HEK293 (cell line): ENCODE measurements around the gene C19orf38.

Experiments used
- ELK4 ChIP-seq: IDR thresholded peaks from 2 replicates; pipeline ENCODE4 v1.6.1; 2011; ENCODE audit warnings: mild to moderate bottlenecking, low read depth, low read length, borderline replicate concordance
- GLIS2 ChIP-seq: fragments of 450-650 bp; formaldehyde crosslinking; IDR thresholded peaks from 2 replicates; pipeline ENCODE4 v1.5.1; 2016; ENCODE audit warnings: missing biosample characterization, missing genetic modification characterization
- HIC1 ChIP-seq: fragments of 450-650 bp; formaldehyde crosslinking; IDR thresholded peaks from 2 replicates; pipeline ENCODE4 v1.5.1; 2016; ENCODE audit warnings: missing biosample characterization, missing genetic modification characterization
- KLF1 ChIP-seq: fragments of 450-650 bp; formaldehyde crosslinking; IDR thresholded peaks from 2 replicates; pipeline ENCODE4 v1.5.1; 2016; ENCODE audit warnings: missing biosample characterization, missing genetic modification characterization
- KLF10 ChIP-seq: fragments of 450-650 bp; IDR thresholded peaks from 2 replicates; pipeline ENCODE4 v1.5.1; 2018; ENCODE audit warnings: missing biosample characterization, mild to moderate bottlenecking, missing genetic modification characterization
- KLF17 ChIP-seq: fragments of 450-650 bp; formaldehyde crosslinking; IDR thresholded peaks from 2 replicates; pipeline ENCODE4 v1.5.1; 2016; ENCODE audit warnings: missing biosample characterization, missing genetic modification characterization
- KLF8 ChIP-seq: fragments of 450-650 bp; formaldehyde crosslinking; IDR thresholded peaks from 2 replicates; pipeline ENCODE4 v1.5.1; 2016; ENCODE audit warnings: missing biosample characterization, missing genetic modification characterization
- MZF1 ChIP-seq: fragments of 450-650 bp; formaldehyde crosslinking; IDR thresholded peaks from 2 replicates; pipeline ENCODE4 v1.5.1; 2017; ENCODE audit warnings: missing biosample characterization, missing genetic modification characterization, borderline replicate concordance
- PATZ1 ChIP-seq: fragments of 450-650 bp; formaldehyde crosslinking; IDR thresholded peaks from 2 replicates; pipeline ENCODE4 v1.5.1; 2016; ENCODE audit warnings: missing biosample characterization, missing genetic modification characterization
- SP7 ChIP-seq: fragments of 450-650 bp; formaldehyde crosslinking; IDR thresholded peaks from 2 replicates; pipeline ENCODE4 v1.5.1; 2016; ENCODE audit warnings: missing biosample characterization, missing genetic modification characterization
- YY1 ChIP-seq: fragments of 450-650 bp; formaldehyde crosslinking; IDR thresholded peaks from 2 replicates; pipeline ENCODE4 v1.5.1; 2018; ENCODE audit warnings: missing biosample characterization, missing genetic modification characterization
- ZBTB21 ChIP-seq: fragments of 450-650 bp; formaldehyde crosslinking; IDR thresholded peaks from 2 replicates; pipeline ENCODE4 v1.5.1; 2017; ENCODE audit warnings: missing biosample characterization, missing genetic modification characterization
- ZBTB6 ChIP-seq: fragments of 450-650 bp; formaldehyde crosslinking; IDR thresholded peaks from 2 replicates; pipeline ENCODE4 v1.5.1; 2017; ENCODE audit warnings: missing biosample characterization, missing genetic modification characterization
- ZFP69B ChIP-seq: fragments of 450-650 bp; formaldehyde crosslinking; IDR thresholded peaks from 2 replicates; pipeline ENCODE4 v1.5.1; 2016; ENCODE audit warnings: missing biosample characterization, missing genetic modification characterization
- ZIC2 ChIP-seq: fragments of 450-650 bp; formaldehyde crosslinking; IDR thresholded peaks from 2 replicates; pipeline ENCODE4 v1.5.1; 2016; ENCODE audit warnings: missing biosample characterization, missing genetic modification characterization
- ZNF2 ChIP-seq: fragments of 450-650 bp; formaldehyde crosslinking; IDR thresholded peaks from 2 replicates; pipeline ENCODE4 v1.5.1; 2016; ENCODE audit warnings: missing biosample characterization, missing genetic modification characterization
- ZNF221 ChIP-seq: fragments of 450-650 bp; formaldehyde crosslinking; IDR thresholded peaks from 2 replicates; pipeline ENCODE4 v1.5.1; 2017; ENCODE audit warnings: missing biosample characterization, missing genetic modification characterization, borderline replicate concordance
- ZNF366 ChIP-seq: fragments of 450-650 bp; formaldehyde crosslinking; conservative IDR thresholded peaks from 2 replicates; pipeline ENCODE4 v1.5.1; 2016; ENCODE audit warnings: missing biosample characterization, missing genetic modification characterization
- ZNF391 ChIP-seq: fragments of 450-650 bp; formaldehyde crosslinking; IDR thresholded peaks from 2 replicates; pipeline ENCODE4 v1.5.1; 2016; ENCODE audit warnings: low read depth, missing biosample characterization, missing genetic modification characterization, borderline replicate concordance
- ZNF398 ChIP-seq: fragments of 450-650 bp; formaldehyde crosslinking; IDR thresholded peaks from 2 replicates; pipeline ENCODE4 v1.5.1; 2017; ENCODE audit warnings: missing biosample characterization, missing genetic modification characterization
- ZNF529 ChIP-seq: fragments of 450-650 bp; formaldehyde crosslinking; IDR thresholded peaks from 2 replicates; pipeline ENCODE4 v1.5.1; 2017; ENCODE audit warnings: missing genetic modification characterization, missing biosample characterization; ENCODE audit not compliant: insufficient replicate concordance
- ZNF558 ChIP-seq: fragments of 450-650 bp; formaldehyde crosslinking; IDR thresholded peaks from 2 replicates; pipeline ENCODE4 v1.5.1; 2016; ENCODE audit warnings: missing biosample characterization, missing genetic modification characterization
- ZNF600 ChIP-seq: fragments of 450-650 bp; formaldehyde crosslinking; IDR thresholded peaks from 2 replicates; pipeline ENCODE4 v1.5.1; 2016; ENCODE audit warnings: missing biosample characterization, missing genetic modification characterization
- ZNF701 ChIP-seq: fragments of 450-650 bp; formaldehyde crosslinking; IDR thresholded peaks from 2 replicates; pipeline ENCODE4 v1.5.1; 2016; ENCODE audit warnings: missing biosample characterization, missing genetic modification characterization
- ZNF830 ChIP-seq: fragments of 450-650 bp; IDR thresholded peaks from 2 replicates; pipeline ENCODE4 v1.5.0; 2018; ENCODE audit warnings: missing biosample characterization, missing genetic modification characterization, low read depth, mild to moderate bottlenecking, moderate library complexity
- ZSCAN30 ChIP-seq: fragments of 450-650 bp; IDR thresholded peaks from 2 replicates; pipeline ENCODE4 v1.5.1; 2018; ENCODE audit warnings: missing biosample characterization, mild to moderate bottlenecking, missing genetic modification characterization, moderate library complexity

Gene C19orf38

GRCh38 chr19:10835754-10836478 is 12.3 kb upstream of the C19orf38 start, which contains the start of gene TMED1 (continued):
- TF ChIP-seq PATZ1 (tag by site-specific recombination) (peak; percentile 90), ZBTB21 (peak; percentile 5; the same call in 1 of the 2 replicates), MZF1 (no peak), ZNF2 (tag by site-specific recombination) (peak; percentile 50; the same call in 1 of the 2 replicates), ZNF366 (tag by site-specific recombination) (peak; percentile 84), ZNF701 (tag by site-specific recombination) (0 out of 2 replicates have a peak, but pooled peaks have one; percentile 12), ZIC2 (tag by site-specific recombination) (no peak), HIC1 (peak; percentile 70; the same call in 1 of the 2 replicates), ZNF529 (tag by site-specific recombination) (no peak), ZFP69B (tag by site-specific recombination) (peak; percentile 73), KLF10 (peak; percentile 47; the same call in 1 of the 2 replicates), ZSCAN30 (no peak), ZNF558 (tag by site-specific recombination) (0 out of 2 replicates have a peak, but pooled peaks have one; percentile 36), KLF8 (tag by site-specific recombination) (peak; percentile 49; the same call in 1 of the 2 replicates), ZNF391 (tag by site-specific recombination) (0 out of 2 replicates have a peak, but pooled peaks have one; percentile 47), GLIS2 (peak; percentile 66), ZNF830 (no peak), ZNF600 (tag by site-specific recombination) (peak; percentile 81), KLF17 (tag by site-specific recombination) (peak; percentile 67), ZNF398 (no peak), ZBTB6 (no peak; the same call in 1 of the 2 replicates), SP7 (tag by site-specific recombination) (peak; percentile 65), KLF1 (no peak), ZNF221 (tag by site-specific recombination) (no peak; the same call in 1 of the 2 replicates), YY1 (tag by site-specific recombination) (peak; percentile 79), ELK4 (no peak)
